GM12878 (cell line): ENCODE results near the gene RETREG1. TPM values are rescaled to one million over a fixed set of nuclear protein-coding genes. Genes with fewer than 3 reads are reported as not detected.

Source experiments
- ATAC-seq: fragments of 200-7000 bp; cut with Tn5 transposase; 3 replicates; pipeline ENCODE4 v1.9.1; 2020; ENCODE audit warnings: mild to moderate bottlenecking, moderate library complexity
- BruUV-seq: library from RNA; stranded (reverse); fragments of 400-500 nt; replicated peaks from 2 replicates; lab custom pipeline; 2021; lab: Mats Ljungman, UMichigan
- CTCF ChIA-PET: fragments of 300-600 bp; sonication (Branson Sonifier 250); formaldehyde crosslinking; extraction: SDS; loops from one replicate; lab custom pipeline; 2021; ENCODE audit warnings: inconsistent platforms; lab: Yijun Ruan, JAX
- POLR2A ChIA-PET: fragments of 350-600 bp; formaldehyde crosslinking; extraction: SDS; loops from one replicate; lab custom pipeline; 2021; ENCODE audit warnings: inconsistent platforms; lab: Charles Lee
- RAD21 ChIA-PET: fragments of 300-600 bp; sonication (Branson Sonifier 250); formaldehyde crosslinking; loops from one replicate; lab custom pipeline; 2023; ENCODE audit warnings: antibody characterized with exemption; ENCODE audit not compliant: unreplicated experiment; lab: Charles Lee
- SMC1A ChIA-PET: fragments of 300-600 bp; sonication (Branson Sonifier 250); formaldehyde crosslinking; loops from one replicate; lab custom pipeline; 2023; ENCODE audit not compliant: unreplicated experiment, uncharacterized antibody; lab: Charles Lee
- DNase-seq: peaks from one replicate; pipeline ENCODE4 v3.0.0-alpha.2; 2011; ENCODE audit warnings: low read depth, low spot score
- FAIRE-seq: peaks from 3 replicates; lab custom pipeline; 2011; peaks lifted over from hg19 to GRCh38; lab: Jason Lieb, UNC
- H2AFZ ChIP-seq: 2 replicates; pipeline ENCODE4 v1.6.0; 2011; ENCODE audit warnings: low read depth, low read length, control low read depth; ENCODE audit not compliant: control insufficient read depth
- H3K27ac ChIP-seq: 2 replicates; pipeline ENCODE4 v1.5.1; 2011; ENCODE audit warnings: control low read depth; ENCODE audit not compliant: control insufficient read depth, insufficient read depth
- H3K27me3 ChIP-seq, 2 experiments: replicated peaks in 1 of 2; 2 replicates each; pipeline versions ENCODE4 v1.6.0 to v1.6.1; 2011; ENCODE audit warnings: low read length in 1 of 2; ENCODE audit not compliant: control insufficient read depth in 2 of 2, insufficient read depth in 2 of 2
- H3K36me3 ChIP-seq, 2 experiments: 2 replicates each; pipeline ENCODE4 v1.5.1; 2011; ENCODE audit warnings: low read length in 1 of 2; ENCODE audit not compliant: control insufficient read depth in 2 of 2, insufficient read depth in 2 of 2
- H3K4me1 ChIP-seq: 2 replicates; pipeline ENCODE4 v1.6.1; 2011; ENCODE audit warnings: mild to moderate bottlenecking, low read length, moderate library complexity, mixed read lengths; ENCODE audit not compliant: control insufficient read depth, insufficient read depth
- H3K4me2 ChIP-seq: 2 replicates; pipeline ENCODE4 v1.6.0; 2011; ENCODE audit warnings: control low read depth; ENCODE audit not compliant: control insufficient read depth, insufficient read depth
- H3K4me3 ChIP-seq: fragments of 200-600 bp; sonication (generic); 2 replicates; pipeline ENCODE4 v1.5.1; 2016
- H3K79me2 ChIP-seq: 2 replicates; pipeline ENCODE4 v1.6.0; 2011; ENCODE audit warnings: low read length; ENCODE audit not compliant: control insufficient read depth, insufficient read depth
- H3K9ac ChIP-seq: 2 replicates; pipeline ENCODE4 v1.8.0; 2011; ENCODE audit warnings: low read length, control low read depth, mixed read lengths; ENCODE audit not compliant: control insufficient read depth, insufficient read depth
- H3K9me3 ChIP-seq: replicated peaks from 3 replicates; pipeline ENCODE4 v1.5.1; 2011; ENCODE audit warnings: mild to moderate bottlenecking, low read length; ENCODE audit not compliant: control insufficient read depth, insufficient read depth
- H4K20me1 ChIP-seq: 2 replicates; pipeline ENCODE4 v1.6.0; 2011; ENCODE audit not compliant: control insufficient read depth, insufficient read depth
- CBFB ChIP-seq: IDR thresholded peaks from 2 replicates; pipeline ENCODE4 v1.6.1; 2016; ENCODE audit warnings: antibody characterized with exemption, low read depth
- CEBPB ChIP-seq, 2 experiments: fragments of 150-350 bp in 1 of 2; IDR thresholded peaks; 2 replicates each; pipeline ENCODE4 v1.6.1; 2012 to 2014; ENCODE audit warnings: low read depth in 2 of 2, low read length in 2 of 2, borderline replicate concordance in 1 of 2, inconsistent platforms in 1 of 2
- FOS ChIP-seq: IDR thresholded peaks from 3 replicates; pipeline ENCODE4 v1.6.1; 2011; ENCODE audit warnings: borderline replicate concordance; ENCODE audit not compliant: insufficient read length; ENCODE audit errors: extremely low read depth
- IRF4 ChIP-seq: IDR thresholded peaks from 2 replicates; pipeline ENCODE4 v1.6.1; 2011; ENCODE audit warnings: low read depth, low read length
- JUNB ChIP-seq: IDR thresholded peaks from 2 replicates; pipeline ENCODE4 v1.6.1; 2016; ENCODE audit warnings: antibody characterized with exemption, mild to moderate bottlenecking
- MYC ChIP-seq: IDR thresholded peaks from 2 replicates; pipeline ENCODE4 v1.6.1; 2011; ENCODE audit warnings: mild to moderate bottlenecking, low read length, moderate library complexity, inconsistent platforms; ENCODE audit not compliant: insufficient read depth, insufficient replicate concordance, insufficient read length, severe bottlenecking
- NBN ChIP-seq: fragments of 450-650 bp; IDR thresholded peaks from 2 replicates; pipeline ENCODE4 v1.6.1; 2016
- NRF1 ChIP-seq: conservative IDR thresholded peaks from 2 replicates; pipeline ENCODE4 v1.6.1; 2011; ENCODE audit warnings: mild to moderate bottlenecking, low read depth, low read length, improper control_type of control experiment
- RAD21 ChIP-seq: IDR thresholded peaks from 2 replicates; pipeline ENCODE4 v1.6.1; 2011; ENCODE audit warnings: mild to moderate bottlenecking, low read depth, low read length, moderate library complexity; ENCODE audit not compliant: insufficient read depth
- RBBP5 ChIP-seq: fragments of 200-600 bp; sonication (generic); conservative IDR thresholded peaks from 2 replicates; pipeline ENCODE4 v1.6.1; 2016
- SIN3A ChIP-seq: IDR thresholded peaks from 2 replicates; pipeline ENCODE4 v1.6.1; 2012; ENCODE audit warnings: low read depth, low read length, improper control_type of control experiment
- WRNIP1 ChIP-seq: IDR thresholded peaks from 2 replicates; pipeline ENCODE4 v1.6.1; 2011; ENCODE audit warnings: low read depth, low read length, improper control_type of control experiment, borderline replicate concordance
- YBX1 ChIP-seq: fragments of 450-650 bp; IDR thresholded peaks from 2 replicates; pipeline ENCODE4 v1.6.1; 2016; ENCODE audit warnings: antibody characterized with exemption
- WGBS: methylation state at CpG from one replicate; pipeline ENCODE4 v1.1.6; 2016; ENCODE audit warnings: low lambda C conversion rate; ENCODE audit not compliant: insufficient replicate concordance, insufficient coverage; ENCODE audit errors: missing lambda C conversion rate; 5-methylcytosine and 5-hydroxymethylcytosine counted together
- in situ Hi-C: fragments of 300-500 bp; cut with MboI; formaldehyde crosslinking; loops from 9 replicates; pipeline ENCODE4 v1.14.3; 2018; ENCODE audit warnings: mixed read lengths
- intact Hi-C: fragments of 100-400 bp; cut with micrococcal nuclease; formaldehyde crosslinking; loops from one replicate; pipeline ENCODE4 v1.14.2; 2022; ENCODE audit not compliant: unreplicated experiment
- polyA plus RNA-seq, 11 experiments: library from polyadenylated mRNA; depleted of rRNA in 4 of 11; unstranded in 6 of 11; stranded (reverse) in 5 of 11; fragments of >200 nt; fragmentation: Nextera tagmentation in 4 of 11; fragmentation: Illumina TruSeq in 1 of 11; extraction: Ambion mirVana in 4 of 11; extraction: Trizol in 1 of 11; gene quantifications; 1 replicate in 1 of 11; 2 replicates in 10 of 11; pipeline versions ENCODE4 v1.2.1 to v1.2.3, GENCODE V29; 2011 to 2016; ENCODE audit warnings: inconsistent platforms in 2 of 11, missing spikeins in 2 of 11, low read depth in 1 of 11
- total RNA-seq, 4 experiments: library from RNA; depleted of rRNA in 3 of 4; stranded (reverse); fragments of >200 nt in 3 of 4; fragmentation: Illumina TruSeq in 1 of 4; extraction: Trizol in 1 of 4; gene quantifications; 2 replicates each; pipeline versions ENCODE4 v1.2.1 to v1.2.3, GENCODE V29; 2013 to 2021
- TF ChIP-seq, protein P1 (sequence below): fragments of 450-650 bp; IDR thresholded peaks from 2 replicates; pipeline ENCODE4 v1.6.1; 2018; ENCODE audit warnings: borderline replicate concordance, mild to moderate bottlenecking; ENCODE audit not compliant: partially characterized antibody
- TF ChIP-seq, protein P2 (sequence below): IDR thresholded peaks from 2 replicates; pipeline ENCODE4 v1.6.1; 2011; ENCODE audit warnings: borderline replicate concordance, low read depth, mild to moderate bottlenecking, moderate library complexity, mixed read lengths, low read length; ENCODE audit not compliant: insufficient read depth; ENCODE audit errors: extremely low read length
- TF ChIP-seq, protein P3 (sequence below): IDR thresholded peaks from 2 replicates; pipeline ENCODE4 v1.6.1; 2012; ENCODE audit warnings: low read depth, low read length, improper control_type of control experiment

RETREG1 gene
- total and polyA plus RNA-seq, 10 of the 15 experiments (the other 5 are each of a cell fraction or from before 2014, with no cell fraction given): 3.9 to 8.9 (median 6.4) TPM

DNA sequence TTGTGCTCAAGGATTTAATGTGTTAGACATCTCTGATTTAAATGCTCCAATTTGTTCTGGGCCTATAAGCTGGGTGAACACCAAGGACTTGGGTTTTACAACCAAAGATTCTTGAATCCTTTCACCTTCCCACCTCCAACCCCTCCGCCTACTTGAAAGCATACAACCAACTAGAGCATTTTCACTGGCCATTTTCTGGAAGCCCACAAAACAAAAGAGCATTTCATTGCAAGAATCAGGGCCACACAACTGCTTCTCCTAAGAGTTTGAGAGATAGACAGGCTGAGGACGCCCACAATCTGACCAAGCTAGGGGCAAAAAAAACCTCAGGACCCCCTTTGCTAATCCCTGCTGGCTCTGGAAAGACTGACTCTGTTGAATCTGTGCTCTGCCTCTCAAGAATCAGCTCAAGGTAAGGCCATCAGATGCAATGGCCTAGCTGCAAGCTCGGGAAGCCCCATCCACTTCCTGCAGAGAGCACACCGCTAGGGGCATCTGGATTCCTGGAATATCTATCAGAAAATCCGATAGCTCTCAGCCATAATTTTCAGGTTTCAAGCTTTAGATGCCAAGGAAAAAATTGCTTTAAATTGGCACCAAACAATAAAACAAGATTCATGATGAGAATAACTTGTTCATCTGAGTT, 57.7 kb downstream of the RETREG1 start:
- RAD21 ChIA-PET: no interaction called here
- in situ Hi-C loops (loop anchor here (10.0 kb wide), 1 partner anchor 404 kb away; no protein-coding TSS in a partner anchor), intact Hi-C loops (no loop called here)
- SMC1A ChIA-PET: interaction anchor here (1.3 to 1.4 kb wide), 2 partner anchors 8 to 9 kb away, joined by 3 read pairs; no protein-coding TSS in a partner anchor
- no peak overlapping the region for H3K9ac ChIP-seq
- TF ChIP-seq WRNIP1 (no peak), CEBPB (IDR thresholded peaks at IDR 0.05; ENCODE audit: borderline replicate concordance in 1 of 2, low read depth in 2 of 2, low read length in 2 of 2) (no peak), IRF4 (no peak), RBBP5 (no peak), CBFB (no peak), NBN (no peak), SIN3A (no peak), JUNB (no peak), MYC (no peak), FOS (no peak), RAD21 (no peak), NRF1 (no peak), YBX1 (no peak)
- TF ChIP-seq, protein P1, sequence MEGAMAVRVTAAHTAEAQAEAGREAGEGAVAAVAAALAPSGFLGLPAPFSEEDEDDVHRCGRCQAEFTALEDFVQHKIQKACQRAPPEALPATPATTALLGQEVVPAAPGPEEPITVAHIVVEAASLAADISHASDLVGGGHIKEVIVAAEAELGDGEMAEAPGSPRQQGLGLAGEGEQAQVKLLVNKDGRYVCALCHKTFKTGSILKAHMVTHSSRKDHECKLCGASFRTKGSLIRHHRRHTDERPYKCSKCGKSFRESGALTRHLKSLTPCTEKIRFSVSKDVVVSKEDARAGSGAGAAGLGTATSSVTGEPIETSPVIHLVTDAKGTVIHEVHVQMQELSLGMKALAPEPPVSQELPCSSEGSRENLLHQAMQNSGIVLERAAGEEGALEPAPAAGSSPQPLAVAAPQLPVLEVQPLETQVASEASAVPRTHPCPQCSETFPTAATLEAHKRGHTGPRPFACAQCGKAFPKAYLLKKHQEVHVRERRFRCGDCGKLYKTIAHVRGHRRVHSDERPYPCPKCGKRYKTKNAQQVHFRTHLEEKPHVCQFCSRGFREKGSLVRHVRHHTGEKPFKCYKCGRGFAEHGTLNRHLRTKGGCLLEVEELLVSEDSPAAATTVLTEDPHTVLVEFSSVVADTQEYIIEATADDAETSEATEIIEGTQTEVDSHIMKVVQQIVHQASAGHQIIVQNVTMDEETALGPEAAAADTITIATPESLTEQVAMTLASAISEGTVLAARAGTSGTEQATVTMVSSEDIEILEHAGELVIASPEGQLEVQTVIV: no peak
- TF ChIP-seq, protein P2, sequence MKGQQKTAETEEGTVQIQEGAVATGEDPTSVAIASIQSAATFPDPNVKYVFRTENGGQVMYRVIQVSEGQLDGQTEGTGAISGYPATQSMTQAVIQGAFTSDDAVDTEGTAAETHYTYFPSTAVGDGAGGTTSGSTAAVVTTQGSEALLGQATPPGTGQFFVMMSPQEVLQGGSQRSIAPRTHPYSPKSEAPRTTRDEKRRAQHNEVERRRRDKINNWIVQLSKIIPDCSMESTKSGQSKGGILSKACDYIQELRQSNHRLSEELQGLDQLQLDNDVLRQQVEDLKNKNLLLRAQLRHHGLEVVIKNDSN: no peak
- TF ChIP-seq, protein P3, sequence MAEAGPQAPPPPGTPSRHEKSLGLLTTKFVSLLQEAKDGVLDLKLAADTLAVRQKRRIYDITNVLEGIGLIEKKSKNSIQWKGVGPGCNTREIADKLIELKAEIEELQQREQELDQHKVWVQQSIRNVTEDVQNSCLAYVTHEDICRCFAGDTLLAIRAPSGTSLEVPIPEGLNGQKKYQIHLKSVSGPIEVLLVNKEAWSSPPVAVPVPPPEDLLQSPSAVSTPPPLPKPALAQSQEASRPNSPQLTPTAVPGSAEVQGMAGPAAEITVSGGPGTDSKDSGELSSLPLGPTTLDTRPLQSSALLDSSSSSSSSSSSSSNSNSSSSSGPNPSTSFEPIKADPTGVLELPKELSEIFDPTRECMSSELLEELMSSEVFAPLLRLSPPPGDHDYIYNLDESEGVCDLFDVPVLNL: no peak
- H3K27me3 ChIP-seq: no peaks in the 10 kb centered on the region
- no peaks in the 10 kb centered on the region for H3K4me1 ChIP-seq
- no peaks in the 10 kb centered on the region for H3K79me2 ChIP-seq
- H2AFZ ChIP-seq: no peak overlapping the region
- H3K27ac ChIP-seq: no peak overlapping the region
- DNase-seq (no peak), FAIRE-seq (no peak), ATAC-seq (no peak)
- no peaks in the 10 kb centered on the region for H3K36me3 ChIP-seq
- CTCF ChIA-PET: interaction anchor here (2.2 kb wide), 1 partner anchor 9 kb away, joined by 8 read pairs; no protein-coding TSS in a partner anchor
- BruUV-seq: no TSS peak
- H3K9me3 ChIP-seq: no peaks in the 10 kb centered on the region
- POLR2A ChIA-PET: no interaction called here
- H3K4me3 ChIP-seq: no peak overlapping the region
- no peaks in the 10 kb centered on the region for H4K20me1 ChIP-seq
- H3K4me2 ChIP-seq: no peak overlapping the region
- WGBS: 71% methylated on average over 5 of the region's 5 CpGs
